H1 (cell line): ENCODE results near the gene MYO16. TPM values are rescaled to one million over a fixed set of nuclear protein-coding genes. Genes with fewer than 3 reads are reported as not detected.
A peak's percentile ranks its signal among the peaks of the same experiment; 100 is the strongest.

Experiments used
- CTCF ChIA-PET: fragments of 300-600 bp; sonication (Branson Sonifier 250); formaldehyde crosslinking; loops from one replicate; lab custom pipeline; 2021; ENCODE audit not compliant: partially characterized antibody; lab: Charles Lee
- POLR2A ChIA-PET: fragments of 300-600 bp; sonication (Branson Sonifier 250); formaldehyde crosslinking; loops from one replicate; lab custom pipeline; 2021; ENCODE audit warnings: inconsistent platforms; ENCODE audit not compliant: partially characterized antibody; lab: Charles Lee
- DNase-seq, 2 experiments: peaks; one replicate each; pipeline versions ENCODE4 v3.0.0 to v3.0.0-alpha.2; 2010 to 2022; ENCODE audit warnings: low spot score in 2 of 2, low read depth in 1 of 2, mixed read lengths in 1 of 2
- FAIRE-seq: peaks from 2 replicates; lab custom pipeline; 2011; peaks lifted over from hg19 to GRCh38; lab: Jason Lieb, UNC
- H2AFZ ChIP-seq: 2 replicates; pipeline ENCODE4 v1.8.1; 2012; ENCODE audit warnings: low read length, inconsistent platforms
- H2AK5ac ChIP-seq: 2 replicates; pipeline ENCODE4 v1.6.1; 2013; ENCODE audit warnings: low read depth, low read length
- H2BK120ac ChIP-seq: replicated peaks from 2 replicates; pipeline ENCODE3; 2013; ENCODE audit warnings: low read depth, low read length, inconsistent platforms
- H2BK12ac ChIP-seq: 2 replicates; pipeline ENCODE4 v1.6.1; 2013; ENCODE audit warnings: low read depth, low read length
- H2BK15ac ChIP-seq: 2 replicates; pipeline ENCODE4 v1.6.1; 2013; ENCODE audit warnings: low read length
- H2BK20ac ChIP-seq: 2 replicates; pipeline ENCODE4 v1.6.1; 2013; ENCODE audit warnings: low read length
- H2BK5ac ChIP-seq: 2 replicates; pipeline ENCODE4 v1.6.1; 2013; ENCODE audit warnings: low read depth, low read length
- H3K14ac ChIP-seq: 2 replicates; pipeline ENCODE4 v1.6.1; 2013; ENCODE audit warnings: inconsistent platforms; ENCODE audit not compliant: insufficient read length
- H3K18ac ChIP-seq: 2 replicates; pipeline ENCODE4 v1.6.1; 2013; ENCODE audit warnings: low read length; ENCODE audit errors: extremely low read depth
- H3K23ac ChIP-seq: 2 replicates; pipeline ENCODE4 v1.6.1; 2013; ENCODE audit warnings: inconsistent platforms; ENCODE audit not compliant: insufficient read length
- H3K23me2 ChIP-seq: 2 replicates; pipeline ENCODE4 v1.6.1; 2013; ENCODE audit warnings: low read depth, low read length
- H3K27ac ChIP-seq: 2 replicates; pipeline ENCODE4 v1.6.1; 2011; ENCODE audit warnings: low read depth, low read length, inconsistent platforms
- H3K27me3 ChIP-seq, 4 experiments: replicated peaks in 1 of 4; 1 replicate in 1 of 4; 2 replicates in 3 of 4; pipeline versions ENCODE4 v1.6.1 to v1.8.1; 2011 to 2013; ENCODE audit warnings: low read length in 3 of 4, mild to moderate bottlenecking in 3 of 4, inconsistent platforms in 2 of 4, mixed read lengths in 2 of 4, moderate library complexity in 1 of 4; ENCODE audit not compliant: control insufficient read depth in 3 of 4, insufficient read depth in 3 of 4; ENCODE audit errors: extremely low read depth in 1 of 4
- H3K36me3 ChIP-seq, 4 experiments: 2 replicates each; pipeline versions ENCODE4 v1.6.1 to v1.8.1; 2011 to 2013; ENCODE audit warnings: mild to moderate bottlenecking in 4 of 4, low read length in 3 of 4, moderate library complexity in 2 of 4, control low read depth in 1 of 4, inconsistent platforms in 1 of 4; ENCODE audit not compliant: insufficient read depth in 4 of 4, control insufficient read depth in 2 of 4
- H3K4ac ChIP-seq: replicated peaks from 2 replicates; pipeline ENCODE3; 2013; ENCODE audit warnings: low read length, low read depth, mixed read lengths, inconsistent platforms; ENCODE audit not compliant: insufficient read length
- H3K4me1 ChIP-seq, 4 experiments: replicated peaks in 1 of 4; 1 replicate in 1 of 4; 2 replicates in 3 of 4; pipeline versions ENCODE4 v1.6.1 to v1.8.1; 2011 to 2013; ENCODE audit warnings: low read length in 3 of 4, inconsistent platforms in 2 of 4, mixed read lengths in 1 of 4; ENCODE audit not compliant: insufficient read depth in 4 of 4, control insufficient read depth in 3 of 4
- H3K4me2 ChIP-seq, 2 experiments: 2 replicates each; pipeline versions ENCODE4 v1.6.1 to v1.8.1; 2011 to 2013; ENCODE audit warnings: low read depth in 2 of 2, low read length in 2 of 2, control low read depth in 1 of 2, inconsistent platforms in 1 of 2, mild to moderate bottlenecking in 1 of 2; ENCODE audit not compliant: insufficient read depth in 1 of 2
- H3K4me3 ChIP-seq, 4 experiments: fragments of 200-600, 300-600 bp in 1 of 4; sonication (generic), shearing (Covaris generic), sonication (Bioruptor Twin) in 1 of 4; 2 replicates each; pipeline versions ENCODE4 v1.5.1 to v1.8.1; 2011 to 2016; ENCODE audit warnings: low read length in 4 of 4, low read depth in 3 of 4, control low read depth in 2 of 4, inconsistent platforms in 2 of 4, mild to moderate bottlenecking in 2 of 4, mixed read lengths in 1 of 4, moderate library complexity in 1 of 4; ENCODE audit not compliant: insufficient read depth in 2 of 4; ENCODE audit errors: extremely low read depth in 1 of 4
- H3K56ac ChIP-seq: replicated peaks from 2 replicates; pipeline ENCODE3; 2013; ENCODE audit warnings: low read depth, mild to moderate bottlenecking, mixed read lengths, low read length, inconsistent platforms; ENCODE audit not compliant: insufficient read length
- H3K79me1 ChIP-seq: 2 replicates; pipeline ENCODE4 v1.6.1; 2013; ENCODE audit warnings: low read depth, low read length, control low read depth
- H3K79me2 ChIP-seq, 2 experiments: 2 replicates each; pipeline versions ENCODE4 v1.6.1 to v1.8.1; 2012 to 2013; ENCODE audit warnings: low read length in 2 of 2, mild to moderate bottlenecking in 2 of 2, inconsistent platforms in 1 of 2; ENCODE audit not compliant: insufficient read depth in 2 of 2, control insufficient read depth in 1 of 2
- H3K9ac ChIP-seq, 4 experiments: replicated peaks in 1 of 4; 1 replicate in 1 of 4; 2 replicates in 3 of 4; pipeline versions ENCODE4 v1.6.1 to v1.8.1; 2011 to 2013; ENCODE audit warnings: low read depth in 3 of 4, low read length in 3 of 4, control low read depth in 2 of 4, mild to moderate bottlenecking in 2 of 4, moderate library complexity in 2 of 4, inconsistent platforms in 1 of 4; ENCODE audit errors: extremely low read depth in 1 of 4
- H3K9me3 ChIP-seq, 2 experiments: 2 replicates each; pipeline versions ENCODE4 v1.6.1 to v1.8.1; 2012 to 2013; ENCODE audit warnings: mild to moderate bottlenecking in 2 of 2, moderate library complexity in 2 of 2, control low read depth in 1 of 2, inconsistent platforms in 1 of 2, low read depth in 1 of 2, low read length in 1 of 2, mixed read lengths in 1 of 2; ENCODE audit not compliant: insufficient read depth in 2 of 2
- H4K20me1 ChIP-seq, 2 experiments: replicated peaks in 1 of 2; 2 replicates each; pipeline versions ENCODE3 to v1.8.1; 2011 to 2013; ENCODE audit warnings: inconsistent platforms in 2 of 2, low read length in 2 of 2, mild to moderate bottlenecking in 1 of 2; ENCODE audit not compliant: insufficient read depth in 2 of 2, control insufficient read depth in 1 of 2
- H4K5ac ChIP-seq: 2 replicates; pipeline ENCODE4 v1.6.1; 2013; ENCODE audit warnings: low read length, low read depth, mixed read lengths, inconsistent platforms; ENCODE audit not compliant: insufficient read length
- H4K8ac ChIP-seq: 2 replicates; pipeline ENCODE4 v1.8.0; 2013; ENCODE audit warnings: mild to moderate bottlenecking, moderate library complexity, low read length, inconsistent platforms; ENCODE audit not compliant: insufficient read depth; ENCODE audit errors: extremely low read depth
- H4K91ac ChIP-seq: replicated peaks from 2 replicates; pipeline ENCODE3; 2013; ENCODE audit warnings: low read length, mixed read lengths, inconsistent platforms; ENCODE audit not compliant: insufficient read length
- CTBP2 ChIP-seq: IDR thresholded peaks from 2 replicates; pipeline ENCODE4 v1.7.0; 2011; ENCODE audit warnings: borderline replicate concordance, mild to moderate bottlenecking, moderate library complexity, mixed read lengths, low read length; ENCODE audit not compliant: insufficient read depth, insufficient read length
- EP300 ChIP-seq, 2 experiments: IDR thresholded peaks; 1 replicate in 1 of 2; 2 replicates in 1 of 2; pipeline ENCODE4 v1.6.1; 2011 to 2012; ENCODE audit warnings: low read depth in 2 of 2, low read length in 2 of 2, mild to moderate bottlenecking in 2 of 2, borderline replicate concordance in 1 of 2, inconsistent platforms in 1 of 2, moderate library complexity in 1 of 2
- SAP30 ChIP-seq: fragments of 300-600 bp; sonication (generic); IDR thresholded peaks from 2 replicates; pipeline ENCODE4 v1.7.1; 2012; ENCODE audit warnings: low read length, moderate library complexity, mild to moderate bottlenecking, inconsistent platforms; ENCODE audit not compliant: insufficient read depth, insufficient replicate concordance
- SIX5 ChIP-seq: IDR thresholded peaks from 2 replicates; pipeline ENCODE4 v1.6.1; 2011; ENCODE audit warnings: mild to moderate bottlenecking, low read depth, low read length
- SUZ12 ChIP-seq: fragments of 200-600 bp; sonication (generic); IDR thresholded peaks from 2 replicates; pipeline ENCODE4 v1.6.1; 2012; ENCODE audit warnings: mild to moderate bottlenecking, inconsistent platforms, low read length, moderate library complexity, mixed read lengths
- TCF12 ChIP-seq: IDR thresholded peaks from 2 replicates; pipeline ENCODE4 v1.6.1; 2011; ENCODE audit warnings: low read depth, mild to moderate bottlenecking, low read length
- YY1 ChIP-seq: IDR thresholded peaks from 2 replicates; pipeline ENCODE4 v1.6.1; 2011; ENCODE audit warnings: low read depth, mild to moderate bottlenecking, low read length
- WGBS, 2 experiments: shearing (Covaris generic) in 1 of 2; methylation state at CpG; one replicate each; pipeline versions ENCODE4 v1.1.6 to v1.1.7; 2013 to 2015; ENCODE audit warnings: low lambda C conversion rate in 2 of 2, mixed read lengths in 2 of 2, inconsistent platforms in 1 of 2, low coverage in 1 of 2, missing lambda C conversion rate in 1 of 2; ENCODE audit not compliant: insufficient replicate concordance in 2 of 2, insufficient coverage in 1 of 2, insufficient read length in 1 of 2; ENCODE audit errors: extremely low coverage in 1 of 2, missing lambda C conversion rate in 1 of 2; 5-methylcytosine and 5-hydroxymethylcytosine counted together
- polyA plus RNA-seq, 7 experiments: library from polyadenylated mRNA; depleted of rRNA in 3 of 7; stranded (reverse) in 5 of 7; unstranded in 2 of 7; fragments of >200 nt in 5 of 7; fragments of 200-250 nt in 2 of 7; gene quantifications; 1 replicate in 5 of 7; 2 replicates in 1 of 7; 4 replicates in 1 of 7; pipeline versions ENCODE4 v1.2.1 to v1.2.3, GENCODE V29; 2011 to 2013; ENCODE audit warnings: missing spikeins in 2 of 7, mixed read lengths in 2 of 7
- total RNA-seq: library from RNA; stranded (reverse); fragmentation: NEBNext Ultra II Directional; extraction: Animal tissue kit (Norgen Biotek cat#: 25700); gene quantifications from 2 replicates; pipeline ENCODE4 v1.2.1, GENCODE V29; 2021

Gene MYO16
- total and polyA plus RNA-seq, 2 of the 8 experiments (the other 6 are each of a cell fraction or from before 2014, with no cell fraction given) = 0.02 to 0.22 TPM

GRCh38 chr13:108786456-108787200, 157.2 kb downstream of the MYO16 start:
- H3K4me1 ChIP-seq = peaks cover 0 to 8% (median 3%) of the 10 kb centered on the region in 4 experiments; a peak in 2 of 7 replicates
- H2AFZ ChIP-seq = peak overlapping the region; percentile 96
- no peak overlapping the region for H3K4ac ChIP-seq
- H3K27ac ChIP-seq = no peak overlapping the region
- H3K23me2 ChIP-seq = no peaks in the 10 kb centered on the region
- H4K8ac ChIP-seq = no peak overlapping the region
- no peak overlapping the region for H3K4me3 ChIP-seq
- H2BK12ac ChIP-seq = no peak overlapping the region
- H3K9me3 ChIP-seq = peaks cover 5 to 7% of the 10 kb centered on the region in 2 experiments; a peak in 2 of 4 replicates
- H3K18ac ChIP-seq = no peak overlapping the region
- H3K27me3 ChIP-seq = no peaks in the 10 kb centered on the region
- no peak overlapping the region for H4K91ac ChIP-seq
- ChIA-PET CTCF (interaction anchor here (0.9 to 2.1 kb wide), 2 partner anchors 53 to 109 kb away, joined by 3 to 6 read pairs; no protein-coding TSS in a partner anchor), POLR2A (no interaction called here)
- H4K20me1 ChIP-seq = no peaks in the 10 kb centered on the region
- H3K79me2 ChIP-seq = no peaks in the 10 kb centered on the region
- no peak overlapping the region for H4K5ac ChIP-seq
- H3K56ac ChIP-seq = no peak overlapping the region
- H3K14ac ChIP-seq = no peak overlapping the region
- DNase-seq (no peak), FAIRE-seq (peak; percentile 62)
- no peak overlapping the region for H3K4me2 ChIP-seq
- H2AK5ac ChIP-seq = no peak overlapping the region
- no peak for TF ChIP-seq EP300 (IDR thresholded peaks at IDR 0.05; ENCODE audit: borderline replicate concordance in 1 of 2, low read depth in 2 of 2, low read length in 2 of 2)
- no peak for TF ChIP-seq SAP30
- no peak for TF ChIP-seq CTBP2
- TF ChIP-seq SIX5 = no peak
- TF ChIP-seq TCF12 = no peak
- TF ChIP-seq YY1 = no peak
- no peak for TF ChIP-seq SUZ12
- WGBS, 2 experiments = 80% methylated on average over 11 of the region's 11 CpGs; no CpG with 5 or more reads in 1 of the 2 experiments
- H3K9ac ChIP-seq = no peak overlapping the region
- no peaks in the 10 kb centered on the region for H3K36me3 ChIP-seq
- H3K23ac ChIP-seq = no peak overlapping the region
- no peaks in the 10 kb centered on the region for H3K79me1 ChIP-seq
- no peak overlapping the region for H2BK15ac ChIP-seq
- no peak overlapping the region for H2BK20ac ChIP-seq
- no peak overlapping the region for H2BK5ac ChIP-seq
- no peak overlapping the region for H2BK120ac ChIP-seq
